Gastroesophageal sphincter (tissue), 4 donors: ENCODE measurements around the gene COL5A1. TPM values are rescaled to one million over a fixed set of nuclear protein-coding genes. Genes with fewer than 3 reads are reported as not detected.
A peak's percentile ranks its signal among the peaks of the same experiment; 100 is the strongest.
"Not testable (repeated sequence)": the region's sequence is repeated elsewhere in the genome, so short reads cannot be mapped to it uniquely, and the experiment has no call there.

Source experiments
- ATAC-seq: fragments of 150-250 bp; one replicate; pipeline ENCODE4 v1.9.1; 2016; ENCODE audit warnings: mild to moderate bottlenecking, moderate library complexity
- H3K27ac ChIP-seq, 4 donors: fragments of 200-600 bp; sonication (generic) in 3 of 4; 1 replicate in 3 of 4; 2 replicates in 1 of 4; pipeline ENCODE4 v1.5.1; 2016 to 2019
- H3K27me3 ChIP-seq: fragments of 200-600 bp; sonication (generic); one replicate; pipeline ENCODE4 v1.5.1; 2019
- H3K36me3 ChIP-seq, 2 donors: fragments of 200-600 bp; sonication (generic); one replicate each; pipeline ENCODE4 v1.5.1; 2019; ENCODE audit warnings: control low read depth in 1 of 2
- H3K4me1 ChIP-seq, 3 donors: fragments of 200-600 bp; sonication (generic); 1 replicate in 2 of 3; 2 replicates in 1 of 3; pipeline ENCODE4 v1.5.1; 2016 to 2019; ENCODE audit warnings: control low read depth in 2 of 3
- H3K4me3 ChIP-seq, 2 donors: fragments of 200-600 bp; sonication (generic); one replicate each; pipeline ENCODE4 v1.5.1; 2019; ENCODE audit warnings: mild to moderate bottlenecking in 1 of 2, moderate library complexity in 1 of 2
- H3K9me3 ChIP-seq, 3 donors: fragments of 200-600 bp; sonication (generic); one replicate each; pipeline ENCODE4 v1.5.1; 2017 to 2019; ENCODE audit warnings: control low read depth in 2 of 3
- CTCF ChIP-seq, 4 experiments: fragments of 200-600 bp in 2 of 4; fragments of 450-650 bp in 2 of 4; sonication (generic) in 1 of 4; IDR thresholded peaks; one replicate each; pipeline ENCODE4 v1.5.1; 2017 to 2019; ENCODE audit warnings: antibody characterized with exemption in 4 of 4, mild to moderate bottlenecking in 2 of 4, moderate library complexity in 2 of 4
- EP300 ChIP-seq: sonication (generic); formaldehyde crosslinking; IDR thresholded peaks from one replicate; pipeline ENCODE4 v1.6.1; 2017; ENCODE audit warnings: antibody characterized with exemption, mild to moderate bottlenecking
- POLR2A ChIP-seq, 2 donors: fragments of 450-650 bp; IDR thresholded peaks; one replicate each; pipeline ENCODE4 v1.6.1; 2017; ENCODE audit warnings: antibody characterized with exemption in 2 of 2, mild to moderate bottlenecking in 2 of 2, moderate library complexity in 1 of 2
- POLR2AphosphoS5 ChIP-seq: sonication (generic); formaldehyde crosslinking; IDR thresholded peaks from one replicate; pipeline ENCODE4 v1.6.1; 2017; ENCODE audit warnings: antibody characterized with exemption
- WGBS, 2 donors: methylation state at CpG; one replicate each; pipeline ENCODE4 v1.1.5; 2018; ENCODE audit warnings: low coverage in 1 of 2; 5-methylcytosine and 5-hydroxymethylcytosine counted together
- total RNA-seq, 4 donors: library from RNA; depleted of rRNA; stranded (reverse); fragments of >200 nt; gene quantifications; one replicate each; pipeline ENCODE4 v1.1.0, GENCODE V29; 2016

Gene COL5A1
- total RNA-seq, 4 donors from 2014 or later, result 48.5 to 86.4 (median 74.9) TPM

GRCh38 chr9:134854541-134854981, 213.0 kb downstream of the COL5A1 start:
- no peak for TF ChIP-seq EP300
- no peak for TF ChIP-seq CTCF (IDR thresholded peaks at IDR 0.05)
- no peak for TF ChIP-seq POLR2AphosphoS5
- TF ChIP-seq POLR2A (IDR thresholded peaks at IDR 0.05), result no peak
- no peak for ATAC-seq
- 90% methylated on average over 2 of the region's 11 CpGs; no CpG with 5 or more reads in 1 of the 2 donors for whole genome bisulfite sequencing, 2 donors

GRCh38 chr9:134855231-134855899, 213.8 kb downstream of the COL5A1 start:
- Histone ChIP-seq H3K36me3 (no peaks in the 10 kb centered on the region), H3K4me1 (peaks cover 0 to 15% (median 0%) of the 10 kb centered on the region in 3 donors), H3K4me3 (no peak overlapping the region), H3K27ac (no peak overlapping the region), H3K9me3 (no peaks in the 10 kb centered on the region), H3K27me3 (peaks cover 23% of the 10 kb centered on the region)
- TF ChIP-seq POLR2A (IDR thresholded peaks at IDR 0.05), result no peak
- no peak for ATAC-seq
- WGBS, 2 donors, result 70% methylated on average over 6 of the region's 18 CpGs; no CpG with 5 or more reads in 1 of the 2 donors

More at GRCh38 chr9:134854541-134854981, 213.0 kb downstream of the COL5A1 start:
- H3K27me3 ChIP-seq, result peaks cover 23% of the 10 kb centered on the region
- H3K9me3 ChIP-seq, result no peaks in the 10 kb centered on the region
- no peak overlapping the region for H3K27ac ChIP-seq
- H3K36me3 ChIP-seq, result no peaks in the 10 kb centered on the region
- no peak overlapping the region for H3K4me3 ChIP-seq
- peaks cover 0 to 15% (median 0%) of the 10 kb centered on the region in 3 donors for H3K4me1 ChIP-seq

- peaks cover 23% of the 10 kb centered on the region for H3K27me3 ChIP-seq
- H3K4me3 ChIP-seq, result no peak overlapping the region
- no peak overlapping the region for H3K27ac ChIP-seq
- H3K4me1 ChIP-seq, result peaks cover 0 to 15% (median 0%) of the 10 kb centered on the region in 3 donors
- no peaks in the 10 kb centered on the region for H3K9me3 ChIP-seq
- no peaks in the 10 kb centered on the region for H3K36me3 ChIP-seq
- ATAC-seq, result no peak
- 69% methylated on average over 6 of the region's 9 CpGs; no CpG with 5 or more reads in 1 of the 2 donors for WGBS, 2 donors
- TF ChIP-seq POLR2AphosphoS5 (no peak), POLR2A (IDR thresholded peaks at IDR 0.05) (no peak), EP300 (no peak), CTCF (IDR thresholded peaks at IDR 0.05) (no peak)
Measured at GRCh38 chr9:134855900-134856377, 214.3 kb downstream of the COL5A1 start.

- WGBS, 2 donors, result 100% methylated on average over 1 to 2 of the region's 2 CpGs
- H3K27ac ChIP-seq, ATAC-seq, H3K36me3 ChIP-seq, H3K4me3 ChIP-seq, H3K9me3 ChIP-seq: not testable (repeated sequence)
- peaks cover 23% of the 10 kb centered on the region for H3K27me3 ChIP-seq
- H3K4me1 ChIP-seq, result peaks cover 0 to 15% (median 0%) of the 10 kb centered on the region in 3 donors
Measured at GRCh38 chr9:134857451-134857850, 215.8 kb downstream of the COL5A1 start.

- Histone ChIP-seq H3K27me3 (peaks cover 23% of the 10 kb centered on the region), H3K36me3 (no peaks in the 10 kb centered on the region), H3K4me3 (no peak overlapping the region), H3K4me1 (peaks cover 0 to 7% (median 0%) of the 10 kb centered on the region in 3 donors), H3K9me3 (no peaks in the 10 kb centered on the region), H3K27ac (no peak overlapping the region)
- WGBS, 2 donors, result 47 to 50% methylated on average over 6 to 9 of the region's 11 CpGs
- no peak for ATAC-seq
- no peak for TF ChIP-seq POLR2A (IDR thresholded peaks at IDR 0.05)
- peak in 1 of 4 experiments; percentile 5 for TF ChIP-seq CTCF (IDR thresholded peaks at IDR 0.05)
- TF ChIP-seq POLR2AphosphoS5, result no peak
- no peak for TF ChIP-seq EP300
Measured at GRCh38 chr9:134858051-134858841, 216.6 kb downstream of the COL5A1 start.
